Prostate gland (tissue), 2 donors: ENCODE results near the gene MICALL2. TPM values are rescaled to one million over a fixed set of nuclear protein-coding genes. Genes with fewer than 3 reads are reported as not detected.

ENCODE experiments used
- DNase-seq: peaks from one replicate; pipeline ENCODE4 v3.0.0-alpha.2; 2019; ENCODE audit warnings: low spot score
- H3K27ac ChIP-seq, 2 donors: fragments of 200-600 bp; sonication (generic); 2 replicates each; pipeline ENCODE4 v1.5.1; 2017 to 2019
- H3K27me3 ChIP-seq: fragments of 200-600 bp; sonication (generic); replicated peaks from 2 replicates; pipeline ENCODE4 v1.5.1; 2019; ENCODE audit not compliant: insufficient read depth
- H3K36me3 ChIP-seq, 2 donors: fragments of 200-600 bp; sonication (generic); 1 replicate in 1 of 2; 2 replicates in 1 of 2; pipeline versions ENCODE4 v1.5.1 to v1.8.1; 2017 to 2019
- H3K4me1 ChIP-seq: fragments of 200-600 bp; sonication (generic); replicated peaks from 2 replicates; pipeline ENCODE4 v1.5.1; 2019
- H3K4me3 ChIP-seq, 2 donors: fragments of 200-600 bp; sonication (generic); 2 replicates each; pipeline ENCODE4 v1.5.1; 2017 to 2019
- H3K9me3 ChIP-seq: fragments of 200-600 bp; sonication (generic); 2 replicates; pipeline ENCODE4 v1.5.1; 2017
- POLR2A ChIP-seq: fragments of 450-650 bp; IDR thresholded peaks from one replicate; pipeline ENCODE4 v1.6.1; 2016; ENCODE audit warnings: antibody characterized with exemption, mild to moderate bottlenecking
- POLR2AphosphoS5 ChIP-seq: sonication (generic); formaldehyde crosslinking; IDR thresholded peaks from one replicate; pipeline ENCODE4 v1.6.1; 2017; ENCODE audit warnings: antibody characterized with exemption
- WGBS: methylation state at CpG from one replicate; pipeline ENCODE4 v1.1.5; 2018; 5-methylcytosine and 5-hydroxymethylcytosine counted together
- intact Hi-C: fragments of 100-400 bp; cut with DNase I; formaldehyde crosslinking; loops from one replicate; pipeline ENCODE4 v1.14.2; 2022
- total RNA-seq, 2 donors: library from RNA; depleted of rRNA; stranded (reverse); fragments of >200 nt; gene quantifications; one replicate each; pipeline ENCODE4 v1.1.0, GENCODE V29; 2016
- TF ChIP-seq, protein P1 (sequence below), 4 experiments: fragments of 200-600 bp in 2 of 4; fragments of 450-650 bp in 2 of 4; sonication (generic) in 2 of 4; IDR thresholded peaks; 1 replicate in 3 of 4; 2 replicates in 1 of 4; pipeline ENCODE4 v1.5.1; 2016 to 2019; ENCODE audit warnings: antibody characterized with exemption in 4 of 4, mild to moderate bottlenecking in 2 of 4, moderate library complexity in 2 of 4

The MICALL2 gene
- total RNA-seq, 2 donors from 2014 or later: 31.1 to 42.0 TPM

DNA sequence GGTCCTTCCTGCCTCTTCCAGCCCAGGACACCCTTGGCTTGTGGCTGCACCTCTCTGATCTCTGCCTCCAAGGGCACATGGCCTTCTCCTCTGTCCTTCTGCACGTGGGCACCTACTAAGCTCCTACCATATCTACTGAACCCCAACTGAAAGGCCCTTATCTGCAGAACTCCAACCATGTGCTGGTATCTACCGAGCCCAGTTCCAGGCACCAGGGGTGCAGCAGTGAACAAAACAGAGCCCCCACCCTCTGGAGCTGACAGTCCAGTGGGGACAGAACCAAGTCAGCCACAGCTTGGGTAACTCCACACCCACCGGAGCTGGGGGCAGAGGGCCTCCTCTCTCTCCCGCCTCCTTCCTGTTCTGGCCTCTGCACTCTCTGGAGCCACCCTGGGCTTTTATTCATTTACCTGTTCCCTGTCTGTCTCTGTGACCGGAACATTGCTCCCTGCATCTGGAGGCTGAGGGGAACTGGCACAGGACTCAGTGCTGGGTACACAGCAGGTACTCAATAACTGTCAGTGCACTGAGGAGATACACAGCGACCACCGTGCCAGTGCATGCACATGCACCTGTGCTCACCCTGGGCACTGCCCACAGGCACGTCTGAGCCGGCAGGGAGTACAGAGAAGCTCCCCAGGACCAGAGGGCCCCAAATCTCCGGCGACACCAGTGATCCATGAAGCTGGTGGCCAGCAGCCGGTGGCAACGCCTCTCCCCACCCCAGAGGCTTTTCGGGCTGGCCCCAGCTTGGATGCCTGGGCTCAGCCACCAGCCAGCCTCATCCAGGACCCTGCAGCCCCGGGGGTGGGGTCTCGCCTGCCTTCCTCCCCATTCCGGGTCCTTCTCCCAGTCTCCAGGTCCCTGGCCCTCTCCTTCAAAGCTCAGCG is 2.0 kb downstream of the MICALL2 start:
- Histone ChIP-seq H3K4me3 (peak overlapping the region in 1 of 2 donors; percentile 56), H3K27me3 (no peaks in the 10 kb centered on the region), H3K4me1 (peaks cover 21% of the 10 kb centered on the region), H3K36me3 (no peaks in the 10 kb centered on the region), H3K9me3 (no peaks in the 10 kb centered on the region), H3K27ac (no peak overlapping the region)
- WGBS: 64% methylated on average over 18 of the region's 18 CpGs
- TF ChIP-seq POLR2AphosphoS5 (no peak), POLR2A (no peak)
- TF ChIP-seq, protein P1, sequence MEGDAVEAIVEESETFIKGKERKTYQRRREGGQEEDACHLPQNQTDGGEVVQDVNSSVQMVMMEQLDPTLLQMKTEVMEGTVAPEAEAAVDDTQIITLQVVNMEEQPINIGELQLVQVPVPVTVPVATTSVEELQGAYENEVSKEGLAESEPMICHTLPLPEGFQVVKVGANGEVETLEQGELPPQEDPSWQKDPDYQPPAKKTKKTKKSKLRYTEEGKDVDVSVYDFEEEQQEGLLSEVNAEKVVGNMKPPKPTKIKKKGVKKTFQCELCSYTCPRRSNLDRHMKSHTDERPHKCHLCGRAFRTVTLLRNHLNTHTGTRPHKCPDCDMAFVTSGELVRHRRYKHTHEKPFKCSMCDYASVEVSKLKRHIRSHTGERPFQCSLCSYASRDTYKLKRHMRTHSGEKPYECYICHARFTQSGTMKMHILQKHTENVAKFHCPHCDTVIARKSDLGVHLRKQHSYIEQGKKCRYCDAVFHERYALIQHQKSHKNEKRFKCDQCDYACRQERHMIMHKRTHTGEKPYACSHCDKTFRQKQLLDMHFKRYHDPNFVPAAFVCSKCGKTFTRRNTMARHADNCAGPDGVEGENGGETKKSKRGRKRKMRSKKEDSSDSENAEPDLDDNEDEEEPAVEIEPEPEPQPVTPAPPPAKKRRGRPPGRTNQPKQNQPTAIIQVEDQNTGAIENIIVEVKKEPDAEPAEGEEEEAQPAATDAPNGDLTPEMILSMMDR (IDR thresholded peaks at IDR 0.05): no peak
- DNase-seq: no peak
- intact Hi-C loops: no loop called here

DNA sequence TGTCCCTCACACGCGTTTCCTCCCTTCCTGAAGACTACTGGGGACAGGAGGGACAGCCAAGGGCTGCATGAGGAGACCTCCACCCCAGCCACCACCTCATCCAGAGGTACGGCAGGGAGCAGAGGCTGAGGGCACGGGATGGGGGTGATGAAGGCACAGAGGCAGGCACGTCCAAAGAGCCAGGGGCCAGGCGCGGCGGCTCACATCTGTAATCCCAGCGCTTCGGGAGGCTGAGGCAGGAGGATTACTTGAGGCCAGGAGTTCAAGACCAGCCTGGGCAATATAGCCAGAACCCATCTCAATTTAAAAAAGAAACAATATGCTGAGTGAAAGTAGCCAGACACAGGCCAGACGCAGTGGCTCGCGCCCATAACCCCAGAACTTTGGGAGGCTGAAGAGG is 3.3 kb downstream of the MICALL2 start:
- no peaks in the 10 kb centered on the region for H3K27me3 ChIP-seq
- H3K36me3 ChIP-seq: no peaks in the 10 kb centered on the region
- intact Hi-C loops: no loop called here
- 86% methylated on average over 13 of the region's 13 CpGs for WGBS
- H3K27ac ChIP-seq: peak overlapping the region; percentile 81
- H3K4me1 ChIP-seq: peaks cover 21% of the 10 kb centered on the region
- TF ChIP-seq POLR2A (no peak), POLR2AphosphoS5 (no peak)
- TF ChIP-seq, protein P1 (IDR thresholded peaks at IDR 0.05): no peak
- no peak for DNase-seq
- no peak overlapping the region for H3K4me3 ChIP-seq
- H3K9me3 ChIP-seq: no peaks in the 10 kb centered on the region

DNA sequence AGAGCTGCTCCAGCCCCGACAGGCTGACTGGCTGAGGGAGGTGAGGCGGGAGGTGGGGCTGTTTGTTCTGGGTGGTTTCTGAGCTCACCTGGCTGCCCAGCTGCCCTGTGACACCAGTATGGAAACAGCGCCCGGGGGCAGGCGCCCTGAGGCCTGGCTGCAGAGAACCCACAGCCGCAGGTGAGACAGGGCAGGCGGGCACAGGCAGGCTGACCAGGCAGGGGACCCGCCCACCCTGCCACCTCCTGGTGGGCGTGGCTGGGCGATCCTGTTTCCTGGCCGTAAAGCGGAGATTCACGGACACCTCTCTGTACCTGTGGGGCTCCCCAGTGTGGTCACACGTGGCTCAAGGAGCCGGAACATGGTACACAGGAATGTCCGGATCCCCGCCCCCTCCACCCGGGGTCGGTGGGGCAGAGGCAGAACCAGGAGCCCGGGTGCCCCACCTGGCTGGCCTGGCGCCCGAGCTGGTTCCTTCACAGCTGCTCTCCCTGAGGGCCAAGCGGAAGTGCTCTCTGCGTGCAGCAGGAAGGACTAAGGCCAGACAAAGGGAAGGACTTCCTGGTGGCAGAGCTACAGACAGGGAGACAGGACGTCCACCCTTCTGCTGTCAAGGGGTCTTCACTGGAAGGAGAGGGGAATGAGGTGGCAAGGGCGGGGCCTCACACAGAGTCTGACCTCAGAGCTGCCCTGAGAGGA is 3.9 kb downstream of the MICALL2 start:
- intact Hi-C loops: no loop called here
- no peaks in the 10 kb centered on the region for H3K36me3 ChIP-seq
- peak overlapping the region; percentile 81 for H3K27ac ChIP-seq
- H3K9me3 ChIP-seq: no peaks in the 10 kb centered on the region
- H3K4me3 ChIP-seq: peak overlapping the region; percentile 17 to 28
- DNase-seq: peak; percentile 88
- H3K4me1 ChIP-seq: peaks cover 18% of the 10 kb centered on the region
- no peaks in the 10 kb centered on the region for H3K27me3 ChIP-seq
- 34% methylated on average over 26 of the region's 26 CpGs for WGBS
- TF ChIP-seq POLR2A: peak; percentile 69
- peak; percentile 91 for TF ChIP-seq POLR2AphosphoS5
- TF ChIP-seq, protein P1 (IDR thresholded peaks at IDR 0.05): peak in 1 of 4 experiments; percentile 10

DNA sequence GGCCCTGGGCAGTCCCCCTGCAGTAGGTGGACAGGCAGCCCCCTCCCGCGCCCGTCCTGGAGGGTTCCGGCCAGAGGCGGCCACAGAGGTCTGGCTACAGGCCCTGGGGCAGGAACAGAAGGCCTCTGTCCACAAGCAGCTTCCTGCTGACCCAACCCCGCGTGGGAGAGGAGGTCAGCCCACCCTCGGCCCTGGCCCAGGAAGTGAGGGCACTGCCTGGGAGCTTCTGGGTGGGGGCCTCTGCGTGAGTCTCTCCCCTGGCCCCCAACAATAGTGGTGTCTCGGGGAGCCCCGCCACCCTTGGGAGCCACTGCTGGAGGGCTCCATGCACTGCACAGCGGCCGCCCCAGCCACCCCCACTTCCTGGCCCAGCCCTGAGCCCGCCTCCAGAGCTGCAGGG is 4.7 kb downstream of the MICALL2 start:
- Histone ChIP-seq H3K36me3 (no peaks in the 10 kb centered on the region), H3K27me3 (no peaks in the 10 kb centered on the region), H3K4me3 (peak overlapping the region; percentile 17 to 28), H3K4me1 (peaks cover 17% of the 10 kb centered on the region), H3K27ac (peak overlapping the region; percentile 81), H3K9me3 (no peaks in the 10 kb centered on the region)
- intact Hi-C loops: no loop called here
- no peak for DNase-seq
- TF ChIP-seq, protein P1 (IDR thresholded peaks at IDR 0.05): no peak
- TF ChIP-seq POLR2AphosphoS5: no peak
- TF ChIP-seq POLR2A: no peak
- WGBS: 37% methylated on average over 14 of the region's 14 CpGs
